H9 (cell line): Measurements from ENCODE around the gene LRP3. TPM values are rescaled to one million over a fixed set of nuclear protein-coding genes. Genes with fewer than 3 reads are reported as not detected.
A peak's percentile ranks its signal among the peaks of the same experiment; 100 is the strongest.

ENCODE experiments used
- DNase-seq: peaks from one replicate; pipeline ENCODE4 v3.0.0-alpha.2; 2017
- H2AFZ ChIP-seq: one replicate; pipeline ENCODE4 v1.6.1; 2013; ENCODE audit warnings: mild to moderate bottlenecking, low read length, control low read depth, moderate library complexity
- H2AK5ac ChIP-seq: 2 replicates; pipeline ENCODE4 v1.6.1; 2013; ENCODE audit warnings: low read length, control low read depth, mixed read lengths; ENCODE audit not compliant: insufficient read length
- H2BK120ac ChIP-seq: one replicate; pipeline ENCODE4 v1.6.1; 2013; ENCODE audit warnings: low read depth, mild to moderate bottlenecking, low read length, control low read depth, inconsistent platforms; ENCODE audit not compliant: poor library complexity, severe bottlenecking
- H2BK12ac ChIP-seq: 2 replicates; pipeline ENCODE4 v1.6.1; 2013; ENCODE audit warnings: low read length, control low read depth, mixed read lengths, low read depth; ENCODE audit not compliant: insufficient read length
- H2BK15ac ChIP-seq: 2 replicates; pipeline ENCODE4 v1.6.1; 2013; ENCODE audit warnings: low read depth, low read length, control low read depth
- H2BK20ac ChIP-seq: one replicate; pipeline ENCODE4 v1.6.1; 2013; ENCODE audit warnings: low read depth, mild to moderate bottlenecking, low read length, control low read depth, inconsistent platforms; ENCODE audit not compliant: poor library complexity, severe bottlenecking
- H2BK5ac ChIP-seq: 2 replicates; pipeline ENCODE4 v1.6.1; 2013; ENCODE audit warnings: low read length, control low read depth, mixed read lengths; ENCODE audit not compliant: insufficient read length
- H3K14ac ChIP-seq: 2 replicates; pipeline ENCODE4 v1.6.1; 2013; ENCODE audit warnings: low read length, control low read depth; ENCODE audit not compliant: insufficient read depth
- H3K18ac ChIP-seq: 2 replicates; pipeline ENCODE4 v1.6.1; 2013; ENCODE audit warnings: low read depth, mild to moderate bottlenecking, mixed read lengths, low read length, control low read depth; ENCODE audit not compliant: insufficient read length
- H3K23ac ChIP-seq: 2 replicates; pipeline ENCODE4 v1.6.1; 2013; ENCODE audit warnings: low read length, control low read depth, mixed read lengths, low read depth; ENCODE audit not compliant: insufficient read length
- H3K23me2 ChIP-seq: 2 replicates; pipeline ENCODE4 v1.6.1; 2013; ENCODE audit warnings: low read depth, mild to moderate bottlenecking, mixed read lengths, low read length, control low read depth; ENCODE audit not compliant: insufficient read length, poor library complexity, severe bottlenecking
- H3K27ac ChIP-seq: 2 replicates; pipeline ENCODE4 v1.5.1; 2013; ENCODE audit warnings: low read length, control low read depth, mixed read lengths, low read depth; ENCODE audit not compliant: insufficient read length
- H3K27me3 ChIP-seq: 2 replicates; pipeline ENCODE4 v1.6.1; 2013; ENCODE audit warnings: low read length, control low read depth, inconsistent platforms; ENCODE audit not compliant: insufficient read depth
- H3K4ac ChIP-seq: 2 replicates; pipeline ENCODE4 v1.6.1; 2013; ENCODE audit warnings: low read depth, mild to moderate bottlenecking, control low read depth, inconsistent platforms, low read length, moderate library complexity
- H3K4me1 ChIP-seq: 2 replicates; pipeline ENCODE4 v1.6.1; 2013; ENCODE audit warnings: low read length, control low read depth, inconsistent platforms; ENCODE audit not compliant: insufficient read depth
- H3K4me2 ChIP-seq: 2 replicates; pipeline ENCODE4 v1.6.1; 2013; ENCODE audit warnings: low read length, control low read depth, mixed read lengths; ENCODE audit not compliant: insufficient read length, insufficient read depth
- H3K56ac ChIP-seq: 2 replicates; pipeline ENCODE4 v1.6.1; 2013; ENCODE audit warnings: low read depth, mild to moderate bottlenecking, mixed read lengths, low read length, control low read depth; ENCODE audit not compliant: insufficient read length
- H3K79me1 ChIP-seq: 2 replicates; pipeline ENCODE4 v1.6.1; 2013; ENCODE audit warnings: low read depth, mild to moderate bottlenecking, moderate library complexity, low read length, control low read depth, inconsistent platforms; ENCODE audit not compliant: insufficient read depth, poor library complexity, severe bottlenecking
- H3K79me2 ChIP-seq: 2 replicates; pipeline ENCODE4 v1.6.1; 2013; ENCODE audit warnings: low read length, control low read depth, inconsistent platforms; ENCODE audit not compliant: insufficient read depth
- H3K9ac ChIP-seq: 2 replicates; pipeline ENCODE4 v1.6.1; 2013; ENCODE audit warnings: low read length, control low read depth, mixed read lengths; ENCODE audit not compliant: insufficient read length; ENCODE audit errors: extremely low read depth
- H3K9me3 ChIP-seq: one replicate; pipeline ENCODE4 v1.6.1; 2013; ENCODE audit warnings: low read depth, low read length, inconsistent platforms; ENCODE audit not compliant: control insufficient read depth
- H3T11ph ChIP-seq: one replicate; pipeline ENCODE4 v1.6.1; 2013; ENCODE audit warnings: mild to moderate bottlenecking, low read length, control low read depth, inconsistent platforms
- H4K20me1 ChIP-seq: one replicate; pipeline ENCODE4 v1.6.1; 2013; ENCODE audit not compliant: control insufficient read depth, insufficient read length, insufficient read depth
- H4K5ac ChIP-seq: 2 replicates; pipeline ENCODE4 v1.6.1; 2013; ENCODE audit warnings: low read depth, mild to moderate bottlenecking, mixed read lengths, low read length, control low read depth; ENCODE audit not compliant: insufficient read length
- H4K8ac ChIP-seq: replicated peaks from 2 replicates; pipeline ENCODE4 v1.6.1; 2013; ENCODE audit warnings: low read length, control low read depth, mixed read lengths, low read depth; ENCODE audit not compliant: insufficient read length
- H4K91ac ChIP-seq: 2 replicates; pipeline ENCODE4 v1.6.1; 2013; ENCODE audit warnings: low read depth, mild to moderate bottlenecking, moderate library complexity, mixed read lengths, low read length, control low read depth; ENCODE audit not compliant: insufficient read length
- H3K27ac Mint-ChIP-seq, 3 experiments: 2 replicates in 2 of 3; 3 replicates in 1 of 3; pipeline ENCODE4 v1.8.0; 2020 to 2021; ENCODE audit warnings: mixed read lengths in 3 of 3, mild to moderate bottlenecking in 1 of 3, moderate library complexity in 1 of 3
- H3K27me3 Mint-ChIP-seq: 2 replicates; pipeline ENCODE4 v1.8.0; 2021; ENCODE audit warnings: low read depth, mild to moderate bottlenecking, moderate library complexity, mixed read lengths
- H3K36me3 Mint-ChIP-seq, 3 experiments: 2 replicates in 2 of 3; 3 replicates in 1 of 3; pipeline ENCODE4 v1.8.0; 2020 to 2021; ENCODE audit warnings: low read depth in 3 of 3, mixed read lengths in 3 of 3; ENCODE audit not compliant: insufficient read depth in 1 of 3
- H3K4me1 Mint-ChIP-seq, 2 experiments: 2 replicates each; pipeline ENCODE4 v1.8.0; 2020; ENCODE audit warnings: mixed read lengths in 2 of 2
- H3K4me3 Mint-ChIP-seq, 2 experiments: 2 replicates in 1 of 2; 3 replicates in 1 of 2; pipeline ENCODE4 v1.8.0; 2020 to 2021; ENCODE audit warnings: mild to moderate bottlenecking in 2 of 2, mixed read lengths in 2 of 2, moderate library complexity in 1 of 2
- H3K9me3 Mint-ChIP-seq, 2 experiments: 2 replicates in 1 of 2; 3 replicates in 1 of 2; pipeline ENCODE4 v1.8.0; 2020; ENCODE audit warnings: mild to moderate bottlenecking in 2 of 2, mixed read lengths in 2 of 2, moderate library complexity in 1 of 2
- CTCF ChIP-seq: fragments of 200-600 bp; sonication (generic); conservative IDR thresholded peaks from 3 replicates; pipeline ENCODE4 v1.8.0; 2021; ENCODE audit warnings: antibody characterized with exemption, mild to moderate bottlenecking
- WGBS: extraction: QIAGEN DNeasy Blood & Tissue Kit; methylation state at CpG from one replicate; pipeline ENCODE4 v1.1.7; 2013; ENCODE audit warnings: missing lambda C conversion rate, low lambda C conversion rate, mixed read lengths; ENCODE audit not compliant: insufficient read length; ENCODE audit errors: extremely low coverage; 5-methylcytosine and 5-hydroxymethylcytosine counted together
- total RNA-seq: library from RNA; stranded (reverse); gene quantifications from 2 replicates; pipeline ENCODE4 v1.2.1, GENCODE V29; 2021

LRP3 gene
- total RNA-seq, 1 experiment from 2014 or later, result 29.2 TPM

- Histone ChIP-seq H4K5ac (no peak overlapping the region), H3K14ac (no peak overlapping the region), H3K79me1 (no peaks in the 10 kb centered on the region), H2BK5ac (no peak overlapping the region), H4K91ac (no peak overlapping the region), H2BK15ac (no peak overlapping the region), H3T11ph (no peak overlapping the region), H3K23ac (no peak overlapping the region), H3K27ac (no peak overlapping the region), H4K20me1 (no peaks in the 10 kb centered on the region), H2BK120ac (no peak overlapping the region), H3K4ac (no peak overlapping the region), H3K9ac (no peak overlapping the region), H3K4me1 (no peaks in the 10 kb centered on the region), H2AFZ (no peak overlapping the region), H2AK5ac (no peak overlapping the region), H3K27me3 (no peaks in the 10 kb centered on the region), H3K79me2 (no peaks in the 10 kb centered on the region), H4K8ac (no peak overlapping the region), H2BK20ac (no peak overlapping the region), H2BK12ac (no peak overlapping the region), H3K23me2 (no peaks in the 10 kb centered on the region), H3K18ac (no peak overlapping the region), H3K4me2 (no peak overlapping the region), H3K56ac (no peak overlapping the region), H3K9me3 (no peaks in the 10 kb centered on the region)
- Mint-ChIP-seq H3K9me3 (no peaks in the 10 kb centered on the region; a peak in 2 of 5 replicates), H3K4me3 (peak overlapping the region in 1 of 2 experiments; percentile 69; a peak in 3 of 5 replicates), H3K27ac (no peak overlapping the region), H3K36me3 (no peaks in the 10 kb centered on the region), H3K27me3 (peaks cover 23% of the 10 kb centered on the region), H3K4me1 (peaks cover 11% of the 10 kb centered on the region in 2 experiments)
- no peak for DNase-seq
- no CpG with 5 or more reads among the region's 8 CpGs for WGBS
- no peak for TF ChIP-seq CTCF
Measured at GRCh38 chr19:33187183-33187540, 7.0 kb upstream of the LRP3 start.
